Measurements from ENCODE around the gene SMG7.
A peak's percentile ranks its signal among the peaks of the same experiment; 100 is the strongest.
"Not testable (repeated sequence)": the region's sequence is repeated elsewhere in the genome, so short reads cannot be mapped to it uniquely, and the experiment has no call there.

Gene SMG7, protein sequence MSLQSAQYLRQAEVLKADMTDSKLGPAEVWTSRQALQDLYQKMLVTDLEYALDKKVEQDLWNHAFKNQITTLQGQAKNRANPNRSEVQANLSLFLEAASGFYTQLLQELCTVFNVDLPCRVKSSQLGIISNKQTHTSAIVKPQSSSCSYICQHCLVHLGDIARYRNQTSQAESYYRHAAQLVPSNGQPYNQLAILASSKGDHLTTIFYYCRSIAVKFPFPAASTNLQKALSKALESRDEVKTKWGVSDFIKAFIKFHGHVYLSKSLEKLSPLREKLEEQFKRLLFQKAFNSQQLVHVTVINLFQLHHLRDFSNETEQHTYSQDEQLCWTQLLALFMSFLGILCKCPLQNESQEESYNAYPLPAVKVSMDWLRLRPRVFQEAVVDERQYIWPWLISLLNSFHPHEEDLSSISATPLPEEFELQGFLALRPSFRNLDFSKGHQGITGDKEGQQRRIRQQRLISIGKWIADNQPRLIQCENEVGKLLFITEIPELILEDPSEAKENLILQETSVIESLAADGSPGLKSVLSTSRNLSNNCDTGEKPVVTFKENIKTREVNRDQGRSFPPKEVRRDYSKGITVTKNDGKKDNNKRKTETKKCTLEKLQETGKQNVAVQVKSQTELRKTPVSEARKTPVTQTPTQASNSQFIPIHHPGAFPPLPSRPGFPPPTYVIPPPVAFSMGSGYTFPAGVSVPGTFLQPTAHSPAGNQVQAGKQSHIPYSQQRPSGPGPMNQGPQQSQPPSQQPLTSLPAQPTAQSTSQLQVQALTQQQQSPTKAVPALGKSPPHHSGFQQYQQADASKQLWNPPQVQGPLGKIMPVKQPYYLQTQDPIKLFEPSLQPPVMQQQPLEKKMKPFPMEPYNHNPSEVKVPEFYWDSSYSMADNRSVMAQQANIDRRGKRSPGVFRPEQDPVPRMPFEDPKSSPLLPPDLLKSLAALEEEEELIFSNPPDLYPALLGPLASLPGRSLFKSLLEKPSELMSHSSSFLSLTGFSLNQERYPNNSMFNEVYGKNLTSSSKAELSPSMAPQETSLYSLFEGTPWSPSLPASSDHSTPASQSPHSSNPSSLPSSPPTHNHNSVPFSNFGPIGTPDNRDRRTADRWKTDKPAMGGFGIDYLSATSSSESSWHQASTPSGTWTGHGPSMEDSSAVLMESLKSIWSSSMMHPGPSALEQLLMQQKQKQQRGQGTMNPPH
- 34.7 to 51.7 (median 45.7) reads per million in 4 donors for total RNA-seq

DNA sequence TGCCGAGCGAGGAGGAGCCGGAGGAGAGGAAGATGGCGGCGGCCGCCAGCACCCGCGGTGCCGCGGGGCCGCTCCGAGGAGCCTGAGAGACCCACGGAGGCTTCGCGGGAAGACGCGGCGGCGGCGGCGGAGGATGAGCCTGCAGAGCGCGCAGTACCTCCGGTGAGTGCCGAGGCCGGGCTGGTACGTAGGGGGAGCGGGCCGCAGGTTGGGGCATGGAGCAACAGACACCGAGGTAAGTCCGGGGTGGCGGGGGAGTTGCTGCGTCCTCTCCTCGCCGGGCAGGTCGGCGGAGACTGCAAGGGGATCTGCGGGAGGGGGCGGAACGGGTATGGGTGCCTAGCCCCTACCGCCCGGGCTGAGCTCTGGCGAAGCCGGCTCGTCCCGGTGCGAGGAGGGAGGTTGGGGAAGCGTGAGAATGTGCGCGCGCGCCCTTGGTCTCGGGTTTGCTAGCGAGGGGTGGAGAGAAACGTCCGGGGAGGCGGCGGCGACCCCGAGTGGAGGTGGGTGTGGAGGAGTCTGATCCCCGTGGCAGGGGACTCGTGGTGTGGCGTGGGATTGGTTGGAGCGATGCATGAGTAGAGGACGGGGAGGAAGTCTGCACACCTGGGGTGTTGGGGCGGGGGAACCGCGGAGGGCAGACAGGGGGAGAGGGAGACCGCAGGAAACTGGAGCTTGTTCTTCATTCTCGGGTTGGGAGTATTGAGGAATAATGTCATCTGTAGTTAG, at the start of gene SMG7:
SMG7 (plus strand) TSS at position 12 of the 729 bp plus-strand sequence; CDS start at position 134, 122 bp downstream.
- peak in 4 of 5 donors; percentile 38 to 51 (median 46) for DNase-seq

DNA sequence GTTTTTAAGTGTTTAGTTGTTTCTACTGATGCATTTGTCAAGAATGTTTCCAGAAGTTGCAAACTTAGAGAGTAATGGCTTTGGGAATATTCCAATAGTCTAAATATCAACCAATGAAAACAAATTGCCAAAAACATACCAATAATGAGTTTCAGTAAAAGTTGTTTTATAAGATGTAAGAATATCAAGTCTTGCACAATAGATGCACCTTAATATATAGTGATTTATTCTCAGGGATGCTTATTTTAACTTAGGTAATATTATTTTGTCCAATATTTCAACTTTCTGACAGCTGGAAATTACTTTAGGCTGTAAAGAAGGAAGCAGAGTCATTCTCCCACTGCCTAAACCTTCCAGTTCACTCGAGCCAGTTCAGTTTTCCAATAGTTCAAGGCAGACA, 48.8 kb upstream of the SMG7 start:
- DNase-seq = no peak

GRCh38 chr1:183424691-183425090, 47.6 kb upstream of the SMG7 start:
- DNase-seq = no peak

DNA sequence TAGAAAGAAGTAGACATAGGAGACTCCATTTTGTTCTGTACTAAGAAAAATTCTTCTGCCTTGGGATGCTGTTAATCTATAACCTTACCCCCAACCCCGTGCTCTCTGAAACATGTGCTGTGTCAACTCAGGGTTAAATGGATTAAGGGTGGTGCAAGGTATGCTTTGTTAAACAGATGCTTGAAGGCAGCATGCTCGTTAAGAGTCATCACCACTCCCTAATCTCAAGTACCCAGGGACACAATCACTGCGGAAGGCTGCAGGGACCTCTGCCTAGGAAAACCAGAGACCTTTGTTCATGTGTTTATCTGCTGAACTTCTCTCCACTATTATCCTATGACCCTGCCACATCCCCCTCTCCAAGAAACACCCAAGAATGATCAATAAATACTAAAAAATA, 44.7 kb upstream of the SMG7 start:
- not testable (repeated sequence) for DNase-seq

DNA sequence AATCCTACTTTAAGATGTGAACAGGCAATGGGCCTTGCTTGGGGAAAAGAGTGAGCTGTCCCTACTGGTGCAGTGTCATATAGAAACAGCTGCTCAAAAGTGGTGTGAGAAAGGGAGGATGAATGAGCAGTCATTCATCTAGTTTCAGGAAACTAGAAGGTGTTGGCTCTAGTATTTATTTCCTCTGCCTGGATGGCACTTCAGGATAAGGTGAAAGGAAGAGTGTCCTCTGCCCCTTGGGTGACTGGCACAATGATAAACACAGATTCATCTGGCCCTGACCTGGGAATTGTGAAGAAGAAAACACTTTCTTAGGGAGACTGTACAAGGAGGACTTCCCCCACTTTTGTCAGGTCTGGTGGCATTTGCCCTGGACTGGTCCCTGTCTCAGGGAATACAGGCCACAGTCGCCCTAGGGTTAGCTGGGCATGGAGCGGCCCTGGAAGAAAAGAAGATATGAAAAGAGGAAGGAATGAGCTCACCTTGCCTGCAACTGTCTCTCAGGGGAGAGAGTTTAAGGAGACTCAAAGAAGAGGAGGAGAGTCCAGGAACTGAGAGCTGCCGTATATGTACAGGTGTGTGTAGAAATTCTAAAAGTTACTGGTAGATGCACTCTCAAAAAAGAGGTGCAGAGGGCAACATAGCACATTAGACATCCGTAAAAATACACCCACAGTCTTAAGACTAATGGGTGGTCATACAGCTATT, 40.3 kb upstream of the SMG7 start:
- no peak for DNase-seq

DNA sequence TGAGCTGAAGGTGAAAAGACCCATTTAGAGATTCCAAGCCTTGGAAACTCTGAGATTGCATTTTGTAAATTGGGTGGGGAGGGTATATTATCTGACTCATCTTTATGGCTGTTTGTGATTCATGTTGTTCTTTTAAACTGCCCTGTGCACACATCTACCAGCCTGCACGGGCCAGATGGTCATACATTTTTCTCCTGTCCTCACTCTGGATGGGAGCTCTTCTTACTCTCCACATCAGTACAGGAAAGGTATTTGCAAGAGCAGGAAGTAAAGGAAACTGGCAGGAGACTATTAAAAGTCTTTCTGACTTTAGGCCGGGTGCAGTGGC, 39.8 kb upstream of the SMG7 start:
- DNase-seq = no peak

- DNase-seq = no peak
Observed at GRCh38 chr1:183433703-183434102, 38.6 kb upstream of the SMG7 start.

DNA sequence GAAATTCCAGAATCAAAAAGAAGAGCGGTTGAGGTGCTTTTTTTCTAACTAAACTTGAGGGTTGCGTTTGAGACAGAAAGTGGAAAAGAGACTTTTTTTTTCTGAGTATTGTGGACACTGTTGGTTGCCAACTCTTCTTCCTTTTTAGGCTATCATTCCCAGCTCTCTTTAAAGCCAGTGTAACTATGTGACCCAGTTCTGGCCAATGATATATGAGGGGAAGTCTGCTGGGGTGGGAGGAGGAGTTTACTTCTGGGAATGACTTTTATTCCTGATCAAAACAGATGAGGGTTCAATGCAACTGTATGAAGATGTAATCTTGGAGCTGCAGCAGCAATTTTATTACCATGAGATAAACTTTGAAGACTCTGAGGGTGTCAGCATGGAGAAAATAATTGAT, 36.8 kb upstream of the SMG7 start:
- DNase-seq = no peak

DNA sequence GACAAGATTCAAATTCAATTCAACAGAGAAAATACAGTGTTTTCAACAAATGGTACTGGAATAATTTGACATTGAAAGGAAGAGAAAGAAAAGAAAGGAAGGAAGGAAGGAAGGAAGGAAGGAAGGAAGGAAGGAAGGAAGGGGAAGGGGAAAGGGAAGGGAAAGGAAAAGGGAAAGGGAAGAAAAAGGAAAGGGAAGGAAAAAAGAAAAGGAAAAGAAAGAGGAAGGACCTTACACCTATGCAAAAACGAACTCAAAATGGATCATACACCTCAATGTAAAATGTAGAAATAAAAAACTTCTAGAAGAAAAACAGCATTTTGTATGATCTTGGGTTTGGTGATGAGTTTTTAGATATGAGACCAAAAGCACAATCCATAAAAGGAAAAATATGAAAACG, 34.2 kb upstream of the SMG7 start:
- DNase-seq = no peak

DNA sequence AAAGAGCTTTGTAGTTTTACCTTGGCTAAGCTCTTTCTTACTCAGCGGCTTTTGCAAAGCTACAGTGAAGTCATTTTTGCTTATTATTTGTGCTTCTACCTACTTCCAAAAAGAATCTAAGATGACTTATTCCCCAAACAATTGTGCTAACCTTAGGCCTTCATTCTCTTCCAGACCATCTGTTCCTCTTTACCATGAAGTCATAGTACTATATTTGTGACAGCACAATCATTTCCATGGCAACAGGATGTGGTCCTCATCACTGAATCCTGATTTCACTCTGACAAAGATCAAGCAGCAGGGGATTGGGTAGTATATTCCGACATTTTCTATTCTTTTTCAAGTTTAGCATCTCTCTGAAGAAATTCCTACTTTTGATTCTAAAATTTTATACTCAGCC, 29.3 kb upstream of the SMG7 start:
- DNase-seq = no peak

DNA sequence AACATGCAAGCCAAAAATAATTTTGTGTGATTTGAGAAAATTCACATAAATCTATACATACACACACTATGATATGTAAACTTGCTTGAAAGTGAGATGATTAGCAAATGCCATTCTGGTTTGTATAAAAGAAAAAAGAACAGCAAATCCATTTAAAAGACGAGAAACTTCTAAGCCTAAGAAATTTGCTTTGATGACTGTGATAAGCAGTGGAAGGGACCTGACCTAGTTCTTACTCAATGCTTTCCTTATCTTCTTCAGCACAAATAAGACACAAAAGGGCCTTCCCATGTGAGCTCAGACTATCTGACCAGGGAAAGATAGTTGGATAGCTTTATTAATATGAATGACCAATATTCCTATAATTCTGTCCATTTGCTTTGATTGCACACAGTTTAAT, 28.8 kb upstream of the SMG7 start:
- DNase-seq = no peak

GRCh38 chr1:183444243-183444642, 28.1 kb upstream of the SMG7 start:
- DNase-seq = no peak

- no peak for DNase-seq
Observed at GRCh38 chr1:183449223-183449770, 23.0 kb upstream of the SMG7 start.

DNA sequence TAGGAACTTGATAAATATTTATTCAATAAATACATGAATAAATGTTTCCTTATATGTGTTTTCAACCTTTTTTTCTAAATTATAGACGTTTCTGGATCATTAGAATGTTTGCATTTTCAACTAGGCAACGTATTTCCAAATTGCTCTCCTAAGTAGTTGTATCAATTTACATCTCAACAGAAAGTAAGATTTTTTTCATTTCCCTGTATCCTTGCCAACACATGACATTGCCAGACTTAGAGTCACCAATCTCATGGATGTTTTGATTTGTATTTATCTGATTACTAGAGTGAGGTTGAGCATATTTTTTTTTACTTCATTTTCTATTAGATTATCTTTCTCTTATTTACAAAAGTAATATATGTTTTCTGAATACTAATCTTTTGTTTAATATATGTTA, 22.2 kb upstream of the SMG7 start:
- no peak for DNase-seq

- DNase-seq = no peak
Observed at GRCh38 chr1:183454377-183454776, 17.9 kb upstream of the SMG7 start.

DNA sequence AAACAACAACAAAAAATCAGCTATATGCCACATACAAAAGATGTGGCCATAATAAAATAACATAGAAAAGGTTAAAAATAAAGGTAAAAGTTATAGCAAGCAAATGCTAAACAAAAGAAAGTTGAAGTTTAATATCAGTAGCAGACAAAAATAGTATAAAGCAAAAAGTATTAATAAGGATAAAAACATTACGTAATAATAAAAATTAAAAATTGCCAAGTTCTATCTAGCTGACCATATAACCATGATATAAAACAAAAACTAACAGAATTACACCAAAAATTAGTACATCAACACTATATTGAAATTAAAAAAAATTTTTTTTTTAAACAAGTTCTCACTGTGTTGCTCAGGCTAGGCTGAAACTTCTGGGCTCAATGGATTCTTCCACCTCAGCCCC, 15.5 kb upstream of the SMG7 start:
- no peak for DNase-seq

- DNase-seq = no peak
Observed at GRCh38 chr1:183457449-183457848, 14.8 kb upstream of the SMG7 start.

DNA sequence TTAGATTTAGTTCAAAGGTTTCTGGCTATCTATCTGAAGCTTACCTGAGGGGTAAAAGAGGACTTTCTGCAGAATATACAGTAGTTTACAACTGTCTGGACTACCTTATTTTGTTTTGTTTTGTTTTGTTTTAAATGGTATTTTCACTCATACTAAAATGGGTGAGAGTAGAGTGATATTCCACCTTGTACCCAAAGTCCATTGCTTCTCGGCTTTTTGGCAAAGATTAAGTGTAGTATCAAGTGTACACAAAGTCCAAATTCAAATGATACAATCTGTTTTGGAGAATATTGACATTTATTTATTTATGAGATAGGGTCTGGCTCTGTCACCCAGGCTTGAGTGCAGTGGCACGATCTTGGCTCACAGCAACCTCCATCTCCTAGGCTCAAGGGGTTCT, 11.7 kb upstream of the SMG7 start:
- no peak for DNase-seq

GRCh38 chr1:183461350-183461749, 10.9 kb upstream of the SMG7 start:
- DNase-seq = no peak

- no peak for DNase-seq
Observed at GRCh38 chr1:183463566-183463965, 8.7 kb upstream of the SMG7 start.

DNA sequence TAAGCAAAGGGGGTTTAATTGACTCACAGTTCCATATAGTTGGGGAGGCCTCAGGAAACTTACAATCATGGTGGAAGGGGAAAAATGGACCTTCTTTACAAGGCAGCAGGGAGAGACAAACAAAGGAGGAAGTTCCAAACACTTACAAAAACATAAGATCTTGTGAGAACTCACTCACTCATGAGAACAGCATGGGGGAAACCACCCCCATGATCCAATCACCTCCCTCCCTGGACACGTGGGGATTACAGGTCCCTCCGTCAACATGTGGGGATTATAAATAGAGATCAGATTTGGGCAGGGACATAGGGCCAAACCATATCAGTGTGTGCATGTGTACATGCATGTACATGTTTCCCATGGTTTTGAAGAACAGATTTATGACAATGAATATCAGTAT, 5.5 kb upstream of the SMG7 start:
- DNase-seq = no peak

GRCh38 chr1:183467687-183468086, 4.6 kb upstream of the SMG7 start:
- DNase-seq = no peak
